Erythroblast (primary cell): ENCODE measurements around the gene HIRA.
"Not testable (repeated sequence)": the region's sequence is repeated elsewhere in the genome, so short reads cannot be mapped to it uniquely, and the experiment has no call there.

ENCODE experiments used
- DNase-seq, 2 experiments: peaks; one replicate each; lab custom pipeline; 2025; lab: John Stamatoyannopoulos, UW
- GATA1 ChIP-seq: IDR thresholded peaks from 2 replicates; pipeline ENCODE4 v1.6.1; 2011; ENCODE audit warnings: low read depth, mild to moderate bottlenecking, control low read depth, low read length, moderate library complexity
- POLR2A ChIP-seq: IDR thresholded peaks from 2 replicates; pipeline ENCODE4 v1.6.1; 2011; ENCODE audit warnings: mild to moderate bottlenecking, low read length

Gene HIRA

GRCh38 chr22:19455033-19455432 is 23.5 kb upstream of the HIRA start:
- DNase-seq, result no peak
- TF ChIP-seq POLR2A (no peak), GATA1 (no peak)

- DNase-seq, result no peak
- no peak for TF ChIP-seq GATA1
- TF ChIP-seq POLR2A, result no peak
These were observed 22.6 kb upstream of the HIRA start for GRCh38 chr22:19454156-19454555.

- TF ChIP-seq POLR2A (no peak), GATA1 (no peak)
These were observed 22.2 kb upstream of the HIRA start for GRCh38 chr22:19453718-19454117.

GRCh38 chr22:19451570-19451969 is 20.0 kb upstream of the HIRA start:
- DNase-seq, result no peak
- TF ChIP-seq POLR2A, result no peak
- no peak for TF ChIP-seq GATA1

More at GRCh38 chr22:19453718-19454117, 22.2 kb upstream of the HIRA start:
- DNase-seq, result no peak

- DNase-seq, result no peak
- TF ChIP-seq POLR2A (no peak), GATA1 (no peak)
These were observed 19.0 kb upstream of the HIRA start for GRCh38 chr22:19450363-19451175.

- DNase-seq, result no peak
- no peak for TF ChIP-seq GATA1
- no peak for TF ChIP-seq POLR2A
These were observed 17.9 kb upstream of the HIRA start for GRCh38 chr22:19449422-19449767.

GRCh38 chr22:19448739-19449421 is 17.3 kb upstream of the HIRA start:
- no peak for DNase-seq
- TF ChIP-seq POLR2A, result no peak
- no peak for TF ChIP-seq GATA1

- TF ChIP-seq POLR2A, result no peak
- no peak for TF ChIP-seq GATA1
- DNase-seq, result no peak
These were observed 16.6 kb upstream of the HIRA start for GRCh38 chr22:19448076-19448607.

- peak; percentile 92 for TF ChIP-seq POLR2A
- no peak for TF ChIP-seq GATA1
- DNase-seq, result peak; percentile 91 to 93
These were observed 16.0 kb upstream of the HIRA start, which contains the start of gene C22orf39 for GRCh38 chr22:19447330-19448075. Gene C22orf39, minus strand, starts transcription at chr22:19447711. Its CDS starts 23 bp downstream, at chr22:19447688.

- TF ChIP-seq GATA1 (no peak), POLR2A (no peak)
- peak in 1 of 2 experiments; percentile 59 for DNase-seq
These were observed 15.2 kb upstream of the HIRA start for GRCh38 chr22:19446603-19447329.

GRCh38 chr22:19445279-19445982 is 13.9 kb upstream of the HIRA start:
- not testable (repeated sequence) for DNase-seq

GRCh38 chr22:19443544-19444211 is 12.1 kb upstream of the HIRA start:
- no peak for DNase-seq
- TF ChIP-seq POLR2A (no peak), GATA1 (no peak)
